Breast epithelium (tissue), 4 donors: ENCODE measurements around the gene TMEM229A. TPM values are rescaled to one million over a fixed set of nuclear protein-coding genes. Genes with fewer than 3 reads are reported as not detected.
"Not testable (repeated sequence)": the region's sequence is repeated elsewhere in the genome, so short reads cannot be mapped to it uniquely, and the experiment has no call there.

Experiments
- DNase-seq, 2 donors: peaks; one replicate each; pipeline ENCODE4 v3.0.0-alpha.2; 2019; ENCODE audit warnings: low spot score in 2 of 2
- H3K27ac ChIP-seq, 2 donors: fragments of 200-600 bp; sonication (generic) in 1 of 2; one replicate each; pipeline ENCODE4 v1.5.1; 2016 to 2019; ENCODE audit warnings: mild to moderate bottlenecking in 1 of 2
- H3K27me3 ChIP-seq, 2 donors: fragments of 200-600 bp; sonication (generic) in 1 of 2; one replicate each; pipeline versions ENCODE4 v1.5.1 to v1.6.0; 2017 to 2019; ENCODE audit warnings: control low read depth in 1 of 2, mild to moderate bottlenecking in 1 of 2
- H3K36me3 ChIP-seq: fragments of 200-600 bp; one replicate; pipeline ENCODE4 v1.5.1; 2019
- H3K4me1 ChIP-seq, 2 donors: fragments of 200-600 bp; sonication (generic); one replicate each; pipeline ENCODE4 v1.5.1; 2016 to 2019; ENCODE audit warnings: control low read depth in 1 of 2
- H3K4me3 ChIP-seq, 3 donors: fragments of 200-600 bp; sonication (generic); 1 replicate in 2 of 3; 2 replicates in 1 of 3; pipeline ENCODE4 v1.5.1; 2016 to 2019; ENCODE audit warnings: mild to moderate bottlenecking in 3 of 3, moderate library complexity in 2 of 3
- H3K9me3 ChIP-seq, 2 donors: fragments of 200-600 bp; sonication (generic) in 1 of 2; one replicate each; pipeline ENCODE4 v1.5.1; 2016 to 2019; ENCODE audit warnings: control low read depth in 1 of 2
- CTCF ChIP-seq, 3 donors: fragments of 450-650 bp; IDR thresholded peaks; one replicate each; pipeline ENCODE4 v1.5.1; 2016 to 2017; ENCODE audit warnings: antibody characterized with exemption in 3 of 3, mild to moderate bottlenecking in 3 of 3, moderate library complexity in 3 of 3
- POLR2A ChIP-seq: fragments of 450-650 bp; IDR thresholded peaks from one replicate; pipeline ENCODE4 v1.6.1; 2016; ENCODE audit warnings: antibody characterized with exemption, mild to moderate bottlenecking, moderate library complexity
- POLR2AphosphoS5 ChIP-seq, 3 donors: sonication (generic); formaldehyde crosslinking; IDR thresholded peaks; one replicate each; pipeline ENCODE4 v1.6.1; 2017; ENCODE audit warnings: antibody characterized with exemption in 3 of 3
- intact Hi-C: fragments of 100-400 bp; cut with DNase I; formaldehyde crosslinking; loops from one replicate; pipeline ENCODE4 v1.15.1; 2023; ENCODE audit warnings: low total_unique reads
- total RNA-seq, 3 donors: library from RNA; depleted of rRNA; stranded (reverse); fragments of >200 nt; gene quantifications; one replicate each; pipeline ENCODE4 v1.1.0, GENCODE V29; 2016

TMEM229A gene
- total RNA-seq, 3 donors from 2014 or later = not detected

- H3K4me3 ChIP-seq = no peak overlapping the region
- H3K9me3 ChIP-seq = no peaks in the 10 kb centered on the region
- H3K4me1 ChIP-seq = no peaks in the 10 kb centered on the region
- no peaks in the 10 kb centered on the region for H3K27me3 ChIP-seq
- DNase-seq = no peak
- H3K36me3 ChIP-seq = no peaks in the 10 kb centered on the region
- TF ChIP-seq POLR2AphosphoS5 (IDR thresholded peaks at IDR 0.05) = no peak
- TF ChIP-seq CTCF (IDR thresholded peaks at IDR 0.05) = no peak
- TF ChIP-seq POLR2A = no peak
- no peak overlapping the region for H3K27ac ChIP-seq
- intact Hi-C loops = no loop called here
Observed at GRCh38 chr7:124042826-124043225, 10.0 kb upstream of the TMEM229A start.

GRCh38 chr7:124041439-124041838 lies 8.6 kb upstream of the TMEM229A start:
- TF ChIP-seq POLR2A (no peak), CTCF (IDR thresholded peaks at IDR 0.05) (no peak), POLR2AphosphoS5 (IDR thresholded peaks at IDR 0.05) (no peak)
- no peak for DNase-seq
- Histone ChIP-seq H3K36me3 (no peaks in the 10 kb centered on the region), H3K27me3 (peaks cover 0 to 3% of the 10 kb centered on the region in 2 donors), H3K4me1 (no peaks in the 10 kb centered on the region), H3K9me3 (no peaks in the 10 kb centered on the region), H3K27ac (no peak overlapping the region), H3K4me3 (no peak overlapping the region)
- intact Hi-C loops = no loop called here

- H3K27ac ChIP-seq, H3K36me3 ChIP-seq, H3K4me3 ChIP-seq, DNase-seq, H3K9me3 ChIP-seq, H3K4me1 ChIP-seq, H3K27me3 ChIP-seq, intact Hi-C loops: not testable (repeated sequence)
Observed at GRCh38 chr7:124037902-124038301, 5.0 kb upstream of the TMEM229A start.

- Histone ChIP-seq H3K27ac (no peak overlapping the region), H3K9me3 (no peaks in the 10 kb centered on the region), H3K27me3 (peaks cover 3 to 25% of the 10 kb centered on the region in 2 donors), H3K4me1 (peaks cover 0 to 6% of the 10 kb centered on the region in 2 donors), H3K4me3 (no peak overlapping the region), H3K36me3 (no peaks in the 10 kb centered on the region)
- intact Hi-C loops = no loop called here
- TF ChIP-seq POLR2AphosphoS5 (IDR thresholded peaks at IDR 0.05) = no peak
- TF ChIP-seq POLR2A = no peak
- no peak for TF ChIP-seq CTCF (IDR thresholded peaks at IDR 0.05)
- DNase-seq = no peak
Observed at GRCh38 chr7:124035706-124036105, 2.8 kb upstream of the TMEM229A start.

DNA sequence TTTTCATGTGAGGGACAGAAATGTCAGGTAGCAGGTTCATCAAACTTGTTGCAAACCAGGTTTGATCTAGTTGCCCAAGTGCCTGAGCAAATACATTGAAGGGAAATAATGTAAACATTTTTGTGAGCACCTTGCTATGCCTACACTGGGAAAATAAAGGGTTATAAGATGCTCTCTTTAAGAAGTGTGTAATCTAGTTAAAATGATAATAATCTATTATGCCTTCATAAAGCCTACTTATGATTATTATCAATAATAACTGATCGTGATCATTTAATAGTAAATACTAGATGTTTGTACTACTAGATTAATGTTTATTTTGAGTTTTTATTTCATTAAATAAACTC lies 1.9 kb upstream of the TMEM229A start:
- no peak for DNase-seq
- Histone ChIP-seq H3K9me3 (no peaks in the 10 kb centered on the region), H3K36me3 (no peaks in the 10 kb centered on the region), H3K4me3 (no peak overlapping the region), H3K27me3 (peaks cover 3 to 32% of the 10 kb centered on the region in 2 donors), H3K4me1 (peaks cover 0 to 6% of the 10 kb centered on the region in 2 donors), H3K27ac (no peak overlapping the region)
- intact Hi-C loops = no loop called here
- TF ChIP-seq POLR2AphosphoS5 (IDR thresholded peaks at IDR 0.05) (no peak), CTCF (IDR thresholded peaks at IDR 0.05) (no peak), POLR2A (no peak)
